IMR-90 (cell line): Measurements from ENCODE around the gene CDON.

Source experiments
- BHLHE40 ChIP-seq: fragments of 150-350 bp; IDR thresholded peaks from 2 replicates; pipeline ENCODE4 v1.6.1; 2016; ENCODE audit warnings: mild to moderate bottlenecking, low read depth, low read length
- CTCF ChIP-seq: conservative IDR thresholded peaks from 2 replicates; pipeline ENCODE4 v1.5.1; 2012; ENCODE audit warnings: mild to moderate bottlenecking, low read depth, low read length, improper control_type of control experiment
- ELK1 ChIP-seq: fragments of 150-350 bp; IDR thresholded peaks from 2 replicates; pipeline ENCODE4 v1.6.1; 2016; ENCODE audit warnings: low read depth, mild to moderate bottlenecking, low read length, moderate library complexity, borderline replicate concordance
- FOS ChIP-seq: fragments of 150-350 bp; IDR thresholded peaks from 2 replicates; pipeline ENCODE4 v1.6.1; 2016; ENCODE audit warnings: low read depth, low read length
- MAZ ChIP-seq: IDR thresholded peaks from 2 replicates; pipeline ENCODE4 v1.6.1; 2012; ENCODE audit warnings: low read depth, mild to moderate bottlenecking, low read length, improper control_type of control experiment, moderate library complexity, borderline replicate concordance
- MXI1 ChIP-seq: IDR thresholded peaks from 2 replicates; pipeline ENCODE4 v1.6.1; 2012; ENCODE audit warnings: low read depth, mild to moderate bottlenecking, low read length, moderate library complexity, borderline replicate concordance
- POLR2A ChIP-seq: IDR thresholded peaks from 2 replicates; pipeline ENCODE4 v1.6.1; 2012; ENCODE audit warnings: mild to moderate bottlenecking, low read depth, low read length
- RAD21 ChIP-seq: IDR thresholded peaks from 2 replicates; pipeline ENCODE4 v1.6.1; 2012; ENCODE audit warnings: low read length, improper control_type of control experiment
- SMC3 ChIP-seq: fragments of 150-350 bp; IDR thresholded peaks from 2 replicates; pipeline ENCODE4 v1.6.1; 2016; ENCODE audit warnings: low read depth, mild to moderate bottlenecking, antibody characterized with exemption, low read length, moderate library complexity
- USF2 ChIP-seq: fragments of 150-350 bp; IDR thresholded peaks from 2 replicates; pipeline ENCODE4 v1.6.1; 2017; ENCODE audit warnings: mild to moderate bottlenecking, antibody characterized with exemption, low read length, low read depth

GRCh38 chr11:125978181-125978716 is 84.4 kb downstream of the CDON start:
- TF ChIP-seq CTCF (no peak), POLR2A (no peak), MAZ (no peak), ELK1 (no peak), SMC3 (no peak), BHLHE40 (no peak), RAD21 (no peak), FOS (no peak), USF2 (no peak), MXI1 (no peak)
